ENCODE measurements around the gene NEURL4.

GRCh38 chr17:7266784-7267183 is 62.4 kb downstream of the NEURL4 start:
- TF ChIP-seq POLR2A (IDR thresholded peaks at IDR 0.05) (no peak), CTCF (IDR thresholded peaks at IDR 0.05) (no peak), POLR2AphosphoS5 (IDR thresholded peaks at IDR 0.05) (peak; percentile 28)

Measured in prostate gland (tissue), 2 donors.